Testis (tissue), 2 donors: ENCODE data around the gene PPM1J.

Experiments
- CTCF ChIP-seq, 3 experiments: fragments of 450-650 bp in 2 of 3; fragments of 200-600 bp in 1 of 3; sonication (generic) in 1 of 3; IDR thresholded peaks; one replicate each; pipeline ENCODE4 v1.5.1; 2016 to 2019; ENCODE audit warnings: antibody characterized with exemption in 3 of 3, mild to moderate bottlenecking in 2 of 3, moderate library complexity in 1 of 3
- POLR2A ChIP-seq: fragments of 450-650 bp; IDR thresholded peaks from one replicate; pipeline ENCODE4 v1.6.1; 2017; ENCODE audit warnings: antibody characterized with exemption, mild to moderate bottlenecking, moderate library complexity

GRCh38 chr1:112698366-112699310 is 16.5 kb downstream of the PPM1J start:
- no peak for TF ChIP-seq CTCF (IDR thresholded peaks at IDR 0.05)
- TF ChIP-seq POLR2A, result no peak
